Activated B cell treated with CpG ODN at 0.5 μM for 24 hours (primary cell): ENCODE results near the gene USP7. TPM values are rescaled to one million over a fixed set of nuclear protein-coding genes. Genes with fewer than 3 reads are reported as not detected.
"Not testable (repeated sequence)": the region's sequence is repeated elsewhere in the genome, so short reads cannot be mapped to it uniquely, and the experiment has no call there.

Source experiments
- ATAC-seq: fragments of 200-7000 bp; cut with Tn5 transposase; one replicate; pipeline ENCODE4 v1.10.0; 2021; ENCODE audit warnings: low read depth, mild to moderate bottlenecking, moderate library complexity
- CTCF ChIA-PET: fragments of 350-600 bp; sonication (Branson Sonifier 250); formaldehyde crosslinking; loops from one replicate; lab custom pipeline; 2021; ENCODE audit warnings: antibody characterized with exemption; lab: Charles Lee
- POLR2A ChIA-PET: fragments of 350-600 bp; sonication (Branson Sonifier 250); formaldehyde crosslinking; loops from one replicate; lab custom pipeline; 2021; ENCODE audit warnings: antibody characterized with exemption; lab: Charles Lee
- DNase-seq: peaks from one replicate; pipeline ENCODE4 v3.0.0; 2022
- H3K27ac Mint-ChIP-seq: one replicate; pipeline ENCODE4 v1.8.0; 2020; ENCODE audit warnings: mixed read lengths
- H3K27me3 Mint-ChIP-seq: one replicate; pipeline ENCODE4 v1.8.0; 2021; ENCODE audit warnings: mixed read lengths
- H3K36me3 Mint-ChIP-seq: one replicate; pipeline ENCODE4 v1.8.0; 2021; ENCODE audit warnings: low read depth, mixed read lengths
- H3K4me1 Mint-ChIP-seq: one replicate; pipeline ENCODE4 v1.8.0; 2021; ENCODE audit warnings: mixed read lengths
- H3K4me3 Mint-ChIP-seq: one replicate; pipeline ENCODE4 v1.8.0; 2020; ENCODE audit warnings: mild to moderate bottlenecking, mixed read lengths
- H3K9me3 Mint-ChIP-seq: one replicate; pipeline ENCODE4 v1.8.0; 2020; ENCODE audit warnings: mixed read lengths
- CTCF ChIP-seq: fragments of 200-600 bp; IDR thresholded peaks from one replicate; pipeline ENCODE4 v1.8.0; 2022; ENCODE audit warnings: antibody characterized with exemption, mild to moderate bottlenecking
- intact Hi-C: fragments of 100-400 bp; cut with micrococcal nuclease; formaldehyde crosslinking; loops from one replicate; pipeline ENCODE4 v1.15.1; 2024
- total RNA-seq: library from RNA; stranded (reverse); gene quantifications from 2 replicates; pipeline ENCODE4 v1.2.3, GENCODE V29; 2022

The USP7 gene
- total RNA-seq, 1 donor from 2014 or later = 193 TPM

- ATAC-seq (no peak), DNase-seq (no peak)
- intact Hi-C loops = no loop called here
- Mint-ChIP-seq H3K9me3 (no peaks in the 10 kb centered on the region), H3K4me1 (peaks cover 26% of the 10 kb centered on the region), H3K4me3 (no peak overlapping the region), H3K27me3 (no peaks in the 10 kb centered on the region), H3K27ac (no peak overlapping the region), H3K36me3 (no peaks in the 10 kb centered on the region)
- CTCF ChIA-PET = interaction anchor here (0.7 to 1.2 kb wide), 3 partner anchors 10 to 210 kb away, joined by 3 to 4 read pairs (median 3); no protein-coding TSS in a partner anchor
- no peak for TF ChIP-seq CTCF
- POLR2A ChIA-PET = interaction anchor here (0.6 kb wide), 1 partner anchor 10 kb away, joined by 12 read pairs; no protein-coding TSS in a partner anchor
These were observed 90.5 kb downstream of the USP7 start for GRCh38 chr16:8872967-8873865.

DNA sequence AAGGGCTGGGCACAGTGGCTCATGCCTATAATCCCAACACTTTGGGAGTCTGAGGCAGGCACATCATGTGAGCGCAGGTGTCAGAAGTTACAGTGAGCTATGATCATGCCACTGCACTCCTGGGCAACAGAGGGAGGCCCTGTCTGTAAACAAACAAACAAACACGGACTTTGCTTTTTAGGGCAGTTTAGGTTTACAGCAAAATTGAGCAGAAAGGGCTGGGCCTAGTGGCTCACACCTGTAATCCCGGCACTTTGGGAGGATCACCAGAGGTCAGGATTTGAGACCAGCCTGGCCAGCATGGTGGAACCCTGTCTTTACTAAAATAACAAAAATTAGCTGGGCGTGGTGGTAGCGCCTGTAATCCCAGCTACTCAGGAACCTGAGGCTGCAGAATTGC is 91.6 kb downstream of the USP7 start:
- H3K9me3 Mint-ChIP-seq = no peaks in the 10 kb centered on the region
- no peaks in the 10 kb centered on the region for H3K27me3 Mint-ChIP-seq
- H3K4me1 Mint-ChIP-seq = peaks cover 37% of the 10 kb centered on the region
- TF ChIP-seq CTCF = no peak
- ATAC-seq (no peak), DNase-seq (no peak)
- no peak overlapping the region for H3K27ac Mint-ChIP-seq
- POLR2A ChIA-PET = interaction anchor here (4.7 kb wide), 1 partner anchor 20 kb away, joined by 50 read pairs; no protein-coding TSS in a partner anchor
- intact Hi-C loops = no loop called here
- H3K4me3 Mint-ChIP-seq = no peak overlapping the region
- H3K36me3 Mint-ChIP-seq = peaks cover 4% of the 10 kb centered on the region
- CTCF ChIA-PET = interaction anchor here (4.1 kb wide), 1 partner anchor 8 kb away, joined by 36 read pairs; no protein-coding TSS in a partner anchor

- not testable (repeated sequence) for H3K27me3 Mint-ChIP-seq, H3K27ac Mint-ChIP-seq, ATAC-seq, H3K9me3 Mint-ChIP-seq, H3K36me3 Mint-ChIP-seq, DNase-seq, H3K4me3 Mint-ChIP-seq
- peaks cover 54% of the 10 kb centered on the region for H3K4me1 Mint-ChIP-seq
- ChIA-PET CTCF (interaction anchor here (1.0 to 4.1 kb wide), 2 partner anchors 10 to 265 kb away, joined by 5 to 36 read pairs; no protein-coding TSS in a partner anchor), POLR2A (interaction anchor here (1.3 to 4.7 kb wide), 2 partner anchors 9 to 22 kb away, joined by 3 to 50 read pairs; no protein-coding TSS in a partner anchor)
- intact Hi-C loops = loop anchor here (1.0 to 2.0 kb wide), 3 partner anchors 73 to 249 kb away; partner anchors contain the start of genes ABAT, METTL22, PMM2 and TMEM186
These were observed 93.8 kb downstream of the USP7 start for GRCh38 chr16:8869988-8870241.

DNA sequence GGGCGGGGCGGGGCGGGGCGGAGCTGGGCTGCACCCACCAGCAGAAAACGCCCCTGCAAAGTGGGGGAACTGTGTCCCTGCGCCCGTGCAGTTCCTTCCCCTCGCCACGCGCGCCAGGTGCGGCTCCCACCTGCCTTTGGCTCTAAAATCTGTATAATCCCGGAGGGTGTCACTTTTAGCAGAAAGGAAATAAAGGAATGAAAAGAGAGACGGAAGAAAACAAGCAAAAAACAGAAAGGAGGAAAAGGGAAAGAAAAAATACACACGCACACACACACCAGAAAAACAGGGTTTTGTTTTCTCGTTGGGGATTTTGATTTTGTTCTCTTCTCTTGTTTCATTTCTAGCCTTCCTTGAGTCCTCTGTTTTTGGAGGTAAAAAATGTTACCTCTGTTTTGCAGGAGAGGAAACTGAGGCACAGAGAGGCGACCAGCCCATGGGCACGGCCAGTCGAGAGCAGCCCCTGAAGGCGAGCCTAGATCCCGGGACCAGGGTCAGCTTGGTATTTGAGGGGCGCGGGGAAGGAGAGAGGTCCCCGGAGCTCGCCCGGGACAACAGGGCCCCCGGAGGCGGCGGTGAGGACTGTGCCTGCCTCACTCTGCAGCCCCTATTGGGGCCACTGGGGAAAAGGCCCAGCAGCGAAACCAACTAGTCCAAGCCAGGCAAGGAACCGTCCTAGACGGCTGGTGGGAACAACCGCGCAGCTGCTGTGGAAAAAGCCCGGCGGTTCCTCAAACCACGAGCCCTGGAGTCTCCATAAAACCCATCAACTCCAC is 94.3 kb downstream of the USP7 start:
- no peak for DNase-seq
- H3K4me3 Mint-ChIP-seq = peak overlapping the region; percentile 91
- TF ChIP-seq CTCF = no peak
- no peak for ATAC-seq
- peaks cover 55% of the 10 kb centered on the region for H3K4me1 Mint-ChIP-seq
- H3K36me3 Mint-ChIP-seq = peaks cover 4% of the 10 kb centered on the region
- no peaks in the 10 kb centered on the region for H3K9me3 Mint-ChIP-seq
- peak overlapping the region; percentile 85 for H3K27ac Mint-ChIP-seq
- no peaks in the 10 kb centered on the region for H3K27me3 Mint-ChIP-seq
- intact Hi-C loops = loop anchor here (1.0 to 2.0 kb wide), 3 partner anchors 72 to 249 kb away; partner anchors contain the start of genes ABAT, METTL22, PMM2 and TMEM186
- POLR2A ChIA-PET = interaction anchor here (0.7 to 4.7 kb wide), 15 partner anchors 9 to 248 kb away, joined by 3 to 50 read pairs (median 5); partner anchors contain the start of genes HAPSTR1, LITAFD, METTL22 and PMM2
- CTCF ChIA-PET = interaction anchor here (1.2 to 4.1 kb wide), 3 partner anchors 10 to 22 kb away, joined by 3 to 36 read pairs (median 4); no protein-coding TSS in a partner anchor
